H1 (cell line): Measurements from ENCODE around the gene ANP32A. TPM values are rescaled to one million over a fixed set of nuclear protein-coding genes. Genes with fewer than 3 reads are reported as not detected.

Experiments used
- CTCF ChIA-PET: fragments of 300-600 bp; sonication (Branson Sonifier 250); formaldehyde crosslinking; loops from one replicate; lab custom pipeline; 2021; ENCODE audit not compliant: partially characterized antibody; lab: Charles Lee
- POLR2A ChIA-PET: fragments of 300-600 bp; sonication (Branson Sonifier 250); formaldehyde crosslinking; loops from one replicate; lab custom pipeline; 2021; ENCODE audit warnings: inconsistent platforms; ENCODE audit not compliant: partially characterized antibody; lab: Charles Lee
- DNase-seq, 2 experiments: peaks; one replicate each; pipeline versions ENCODE4 v3.0.0 to v3.0.0-alpha.2; 2010 to 2022; ENCODE audit warnings: low spot score in 2 of 2, low read depth in 1 of 2, mixed read lengths in 1 of 2
- FAIRE-seq: peaks from 2 replicates; lab custom pipeline; 2011; peaks lifted over from hg19 to GRCh38; lab: Jason Lieb, UNC
- H2AFZ ChIP-seq: 2 replicates; pipeline ENCODE4 v1.8.1; 2012; ENCODE audit warnings: low read length, inconsistent platforms
- H2AK5ac ChIP-seq: 2 replicates; pipeline ENCODE4 v1.6.1; 2013; ENCODE audit warnings: low read depth, low read length
- H2BK120ac ChIP-seq: replicated peaks from 2 replicates; pipeline ENCODE3; 2013; ENCODE audit warnings: low read depth, low read length, inconsistent platforms
- H2BK12ac ChIP-seq: 2 replicates; pipeline ENCODE4 v1.6.1; 2013; ENCODE audit warnings: low read depth, low read length
- H2BK15ac ChIP-seq: 2 replicates; pipeline ENCODE4 v1.6.1; 2013; ENCODE audit warnings: low read length
- H2BK20ac ChIP-seq: 2 replicates; pipeline ENCODE4 v1.6.1; 2013; ENCODE audit warnings: low read length
- H2BK5ac ChIP-seq: 2 replicates; pipeline ENCODE4 v1.6.1; 2013; ENCODE audit warnings: low read depth, low read length
- H3K14ac ChIP-seq: 2 replicates; pipeline ENCODE4 v1.6.1; 2013; ENCODE audit warnings: inconsistent platforms; ENCODE audit not compliant: insufficient read length
- H3K18ac ChIP-seq: 2 replicates; pipeline ENCODE4 v1.6.1; 2013; ENCODE audit warnings: low read length; ENCODE audit errors: extremely low read depth
- H3K23ac ChIP-seq: 2 replicates; pipeline ENCODE4 v1.6.1; 2013; ENCODE audit warnings: inconsistent platforms; ENCODE audit not compliant: insufficient read length
- H3K23me2 ChIP-seq: 2 replicates; pipeline ENCODE4 v1.6.1; 2013; ENCODE audit warnings: low read depth, low read length
- H3K27ac ChIP-seq: 2 replicates; pipeline ENCODE4 v1.6.1; 2011; ENCODE audit warnings: low read depth, low read length, inconsistent platforms
- H3K27me3 ChIP-seq, 4 experiments: replicated peaks in 1 of 4; 1 replicate in 1 of 4; 2 replicates in 3 of 4; pipeline versions ENCODE4 v1.6.1 to v1.8.1; 2011 to 2013; ENCODE audit warnings: low read length in 3 of 4, mild to moderate bottlenecking in 3 of 4, inconsistent platforms in 2 of 4, mixed read lengths in 2 of 4, moderate library complexity in 1 of 4; ENCODE audit not compliant: control insufficient read depth in 3 of 4, insufficient read depth in 3 of 4; ENCODE audit errors: extremely low read depth in 1 of 4
- H3K36me3 ChIP-seq, 4 experiments: 2 replicates each; pipeline versions ENCODE4 v1.6.1 to v1.8.1; 2011 to 2013; ENCODE audit warnings: mild to moderate bottlenecking in 4 of 4, low read length in 3 of 4, moderate library complexity in 2 of 4, control low read depth in 1 of 4, inconsistent platforms in 1 of 4; ENCODE audit not compliant: insufficient read depth in 4 of 4, control insufficient read depth in 2 of 4
- H3K4ac ChIP-seq: replicated peaks from 2 replicates; pipeline ENCODE3; 2013; ENCODE audit warnings: low read length, low read depth, mixed read lengths, inconsistent platforms; ENCODE audit not compliant: insufficient read length
- H3K4me1 ChIP-seq, 4 experiments: replicated peaks in 1 of 4; 1 replicate in 1 of 4; 2 replicates in 3 of 4; pipeline versions ENCODE4 v1.6.1 to v1.8.1; 2011 to 2013; ENCODE audit warnings: low read length in 3 of 4, inconsistent platforms in 2 of 4, mixed read lengths in 1 of 4; ENCODE audit not compliant: insufficient read depth in 4 of 4, control insufficient read depth in 3 of 4
- H3K4me2 ChIP-seq, 2 experiments: 2 replicates each; pipeline versions ENCODE4 v1.6.1 to v1.8.1; 2011 to 2013; ENCODE audit warnings: low read depth in 2 of 2, low read length in 2 of 2, control low read depth in 1 of 2, inconsistent platforms in 1 of 2, mild to moderate bottlenecking in 1 of 2; ENCODE audit not compliant: insufficient read depth in 1 of 2
- H3K4me3 ChIP-seq, 4 experiments: fragments of 200-600, 300-600 bp in 1 of 4; sonication (generic), shearing (Covaris generic), sonication (Bioruptor Twin) in 1 of 4; 2 replicates each; pipeline versions ENCODE4 v1.5.1 to v1.8.1; 2011 to 2016; ENCODE audit warnings: low read length in 4 of 4, low read depth in 3 of 4, control low read depth in 2 of 4, inconsistent platforms in 2 of 4, mild to moderate bottlenecking in 2 of 4, mixed read lengths in 1 of 4, moderate library complexity in 1 of 4; ENCODE audit not compliant: insufficient read depth in 2 of 4; ENCODE audit errors: extremely low read depth in 1 of 4
- H3K56ac ChIP-seq: replicated peaks from 2 replicates; pipeline ENCODE3; 2013; ENCODE audit warnings: low read depth, mild to moderate bottlenecking, mixed read lengths, low read length, inconsistent platforms; ENCODE audit not compliant: insufficient read length
- H3K79me1 ChIP-seq: 2 replicates; pipeline ENCODE4 v1.6.1; 2013; ENCODE audit warnings: low read depth, low read length, control low read depth
- H3K79me2 ChIP-seq, 2 experiments: 2 replicates each; pipeline versions ENCODE4 v1.6.1 to v1.8.1; 2012 to 2013; ENCODE audit warnings: low read length in 2 of 2, mild to moderate bottlenecking in 2 of 2, inconsistent platforms in 1 of 2; ENCODE audit not compliant: insufficient read depth in 2 of 2, control insufficient read depth in 1 of 2
- H3K9ac ChIP-seq, 4 experiments: replicated peaks in 1 of 4; 1 replicate in 1 of 4; 2 replicates in 3 of 4; pipeline versions ENCODE4 v1.6.1 to v1.8.1; 2011 to 2013; ENCODE audit warnings: low read depth in 3 of 4, low read length in 3 of 4, control low read depth in 2 of 4, mild to moderate bottlenecking in 2 of 4, moderate library complexity in 2 of 4, inconsistent platforms in 1 of 4; ENCODE audit errors: extremely low read depth in 1 of 4
- H3K9me3 ChIP-seq, 2 experiments: 2 replicates each; pipeline versions ENCODE4 v1.6.1 to v1.8.1; 2012 to 2013; ENCODE audit warnings: mild to moderate bottlenecking in 2 of 2, moderate library complexity in 2 of 2, control low read depth in 1 of 2, inconsistent platforms in 1 of 2, low read depth in 1 of 2, low read length in 1 of 2, mixed read lengths in 1 of 2; ENCODE audit not compliant: insufficient read depth in 2 of 2
- H4K20me1 ChIP-seq, 2 experiments: replicated peaks in 1 of 2; 2 replicates each; pipeline versions ENCODE3 to v1.8.1; 2011 to 2013; ENCODE audit warnings: inconsistent platforms in 2 of 2, low read length in 2 of 2, mild to moderate bottlenecking in 1 of 2; ENCODE audit not compliant: insufficient read depth in 2 of 2, control insufficient read depth in 1 of 2
- H4K5ac ChIP-seq: 2 replicates; pipeline ENCODE4 v1.6.1; 2013; ENCODE audit warnings: low read length, low read depth, mixed read lengths, inconsistent platforms; ENCODE audit not compliant: insufficient read length
- H4K8ac ChIP-seq: 2 replicates; pipeline ENCODE4 v1.8.0; 2013; ENCODE audit warnings: mild to moderate bottlenecking, moderate library complexity, low read length, inconsistent platforms; ENCODE audit not compliant: insufficient read depth; ENCODE audit errors: extremely low read depth
- H4K91ac ChIP-seq: replicated peaks from 2 replicates; pipeline ENCODE3; 2013; ENCODE audit warnings: low read length, mixed read lengths, inconsistent platforms; ENCODE audit not compliant: insufficient read length
- BCL11A ChIP-seq, 2 experiments: IDR thresholded peaks; one replicate each; pipeline ENCODE4 v1.6.1; 2011; ENCODE audit warnings: low read depth in 2 of 2, low read length in 2 of 2, mild to moderate bottlenecking in 2 of 2
- EP300 ChIP-seq, 2 experiments: IDR thresholded peaks; 1 replicate in 1 of 2; 2 replicates in 1 of 2; pipeline ENCODE4 v1.6.1; 2011 to 2012; ENCODE audit warnings: low read depth in 2 of 2, low read length in 2 of 2, mild to moderate bottlenecking in 2 of 2, borderline replicate concordance in 1 of 2, inconsistent platforms in 1 of 2, moderate library complexity in 1 of 2
- EZH2 ChIP-seq: fragments of 200-600 bp; sonication (generic); IDR thresholded peaks from 2 replicates; pipeline ENCODE4 v1.7.1; 2012; ENCODE audit warnings: low read depth, mild to moderate bottlenecking, moderate library complexity, low read length, inconsistent platforms; ENCODE audit not compliant: severe bottlenecking
- HDAC2 ChIP-seq, 2 experiments: fragments of 300-600 bp in 1 of 2; sonication (generic) in 1 of 2; IDR thresholded peaks; 2 replicates each; pipeline ENCODE4 v1.6.1; 2011 to 2012; ENCODE audit warnings: low read depth in 2 of 2, low read length in 2 of 2, mild to moderate bottlenecking in 2 of 2, moderate library complexity in 2 of 2, borderline replicate concordance in 1 of 2, inconsistent platforms in 1 of 2
- POLR2A ChIP-seq, 2 experiments: IDR thresholded peaks; 1 replicate in 1 of 2; 2 replicates in 1 of 2; pipeline ENCODE4 v1.6.1; 2011; ENCODE audit warnings: low read depth in 2 of 2, low read length in 2 of 2, mild to moderate bottlenecking in 2 of 2; ENCODE audit errors: control extremely low read depth in 1 of 2
- RAD21 ChIP-seq, 2 experiments: IDR thresholded peaks in 1 of 2; conservative IDR thresholded peaks in 1 of 2; 2 replicates each; pipeline ENCODE4 v1.6.1; 2011; ENCODE audit warnings: low read depth in 2 of 2, low read length in 2 of 2, improper control_type of control experiment in 1 of 2, inconsistent platforms in 1 of 2, mild to moderate bottlenecking in 1 of 2, moderate library complexity in 1 of 2
- RFX5 ChIP-seq: IDR thresholded peaks from 2 replicates; pipeline ENCODE4 v1.6.1; 2011; ENCODE audit warnings: low read depth, low read length, improper control_type of control experiment, borderline replicate concordance
- SAP30 ChIP-seq: fragments of 300-600 bp; sonication (generic); IDR thresholded peaks from 2 replicates; pipeline ENCODE4 v1.7.1; 2012; ENCODE audit warnings: low read length, moderate library complexity, mild to moderate bottlenecking, inconsistent platforms; ENCODE audit not compliant: insufficient read depth, insufficient replicate concordance
- SRF ChIP-seq: IDR thresholded peaks from 2 replicates; pipeline ENCODE4 v1.6.1; 2011; ENCODE audit warnings: mild to moderate bottlenecking, low read depth, low read length, moderate library complexity
- TAF7 ChIP-seq: optimal IDR thresholded peaks from 2 replicates; pipeline ENCODE3; 2011; ENCODE audit warnings: low read depth, mild to moderate bottlenecking, inconsistent platforms, low read length, moderate library complexity, borderline replicate concordance
- YY1 ChIP-seq: IDR thresholded peaks from 2 replicates; pipeline ENCODE4 v1.6.1; 2011; ENCODE audit warnings: low read depth, mild to moderate bottlenecking, low read length
- ZNF274 ChIP-seq: IDR thresholded peaks from 2 replicates; pipeline ENCODE4 v1.7.0; 2012; ENCODE audit warnings: low read length, borderline replicate concordance; ENCODE audit errors: extremely low read depth
- WGBS, 2 experiments: shearing (Covaris generic) in 1 of 2; methylation state at CpG; one replicate each; pipeline versions ENCODE4 v1.1.6 to v1.1.7; 2013 to 2015; ENCODE audit warnings: low lambda C conversion rate in 2 of 2, mixed read lengths in 2 of 2, inconsistent platforms in 1 of 2, low coverage in 1 of 2, missing lambda C conversion rate in 1 of 2; ENCODE audit not compliant: insufficient replicate concordance in 2 of 2, insufficient coverage in 1 of 2, insufficient read length in 1 of 2; ENCODE audit errors: extremely low coverage in 1 of 2, missing lambda C conversion rate in 1 of 2; 5-methylcytosine and 5-hydroxymethylcytosine counted together
- polyA plus RNA-seq, 7 experiments: library from polyadenylated mRNA; depleted of rRNA in 3 of 7; stranded (reverse) in 5 of 7; unstranded in 2 of 7; fragments of >200 nt in 5 of 7; fragments of 200-250 nt in 2 of 7; gene quantifications; 1 replicate in 5 of 7; 2 replicates in 1 of 7; 4 replicates in 1 of 7; pipeline versions ENCODE4 v1.2.1 to v1.2.3, GENCODE V29; 2011 to 2013; ENCODE audit warnings: missing spikeins in 2 of 7, mixed read lengths in 2 of 7
- total RNA-seq: library from RNA; stranded (reverse); fragmentation: NEBNext Ultra II Directional; extraction: Animal tissue kit (Norgen Biotek cat#: 25700); gene quantifications from 2 replicates; pipeline ENCODE4 v1.2.1, GENCODE V29; 2021

Gene ANP32A
- total and polyA plus RNA-seq, 2 of the 8 experiments (the other 6 are each of a cell fraction or from before 2014, with no cell fraction given), result 70.8 to 295 TPM

DNA sequence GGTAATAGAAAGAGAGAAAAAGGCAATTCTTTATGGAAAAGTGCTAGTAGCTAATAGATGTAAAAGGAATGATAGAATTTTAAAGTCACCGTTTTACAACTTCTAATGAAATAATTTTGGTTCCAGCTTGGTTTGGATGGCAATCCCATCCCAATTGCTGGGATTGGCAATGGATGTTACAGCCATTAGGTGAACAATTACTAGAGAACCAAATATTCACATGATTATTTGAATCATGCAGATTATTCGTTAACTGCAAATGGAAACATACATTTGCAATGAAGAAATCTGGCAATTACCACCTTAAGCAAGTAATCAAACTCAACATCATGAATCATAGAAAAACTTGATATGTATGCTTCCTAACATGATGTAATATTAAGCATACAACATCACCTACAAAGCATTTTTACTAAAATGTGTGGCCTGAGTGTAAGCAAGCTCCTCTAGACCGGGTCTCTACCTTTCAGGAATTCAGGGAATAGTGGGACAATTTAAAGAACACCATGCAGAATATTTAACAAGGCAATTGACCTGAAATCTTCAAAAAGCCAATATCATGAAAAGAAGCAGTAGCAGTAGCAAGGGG, 26.2 kb upstream of the ANP32A start:
- Histone ChIP-seq H3K27me3 (peaks cover 0 to 7% (median 1%) of the 10 kb centered on the region in 4 experiments; a peak in 4 of 7 replicates), H2BK120ac (no peak overlapping the region), H3K23ac (no peak overlapping the region), H3K79me2 (no peaks in the 10 kb centered on the region), H3K36me3 (no peaks in the 10 kb centered on the region), H3K9me3 (no peaks in the 10 kb centered on the region), H3K4me1 (no peaks in the 10 kb centered on the region; a peak in 1 of 7 replicates), H4K20me1 (no peaks in the 10 kb centered on the region), H3K4me2 (no peak overlapping the region), H4K91ac (no peak overlapping the region), H3K56ac (no peak overlapping the region), H3K4ac (no peak overlapping the region), H3K23me2 (peaks cover 4% of the 10 kb centered on the region; the same call in 1 of the 2 replicates), H3K27ac (no peak overlapping the region), H4K8ac (no peak overlapping the region), H3K4me3 (no peak overlapping the region), H3K14ac (no peak overlapping the region), H3K9ac (no peak overlapping the region), H2BK5ac (no peak overlapping the region), H2BK12ac (no peak overlapping the region), H2AFZ (no peak overlapping the region), H3K18ac (no peak overlapping the region), H4K5ac (no peak overlapping the region), H3K79me1 (no peaks in the 10 kb centered on the region), H2AK5ac (no peak overlapping the region), H2BK15ac (no peak overlapping the region), H2BK20ac (no peak overlapping the region)
- 90% methylated on average over 3 of the region's 3 CpGs; no CpG with 5 or more reads in 1 of the 2 experiments for WGBS, 2 experiments
- DNase-seq (no peak), FAIRE-seq (no peak)
- POLR2A ChIA-PET, result interaction anchor here (0.8 kb wide), 1 partner anchor 14 kb away, joined by 3 read pairs; no protein-coding TSS in a partner anchor
- CTCF ChIA-PET, result interaction anchor here (0.6 to 2.6 kb wide), 2 partner anchors 28 to 384 kb away, joined by 5 to 14 read pairs; no protein-coding TSS in a partner anchor
- no peak for TF ChIP-seq ZNF274
- TF ChIP-seq POLR2A (IDR thresholded peaks at IDR 0.05; ENCODE audit: control extremely low read depth in 1 of 2, low read depth in 2 of 2, low read length in 2 of 2), result no peak
- no peak for TF ChIP-seq SRF
- no peak for TF ChIP-seq RFX5
- no peak for TF ChIP-seq YY1
- TF ChIP-seq SAP30, result no peak
- TF ChIP-seq EZH2, result no peak
- no peak for TF ChIP-seq RAD21 (IDR thresholded peaks at IDR 0.05 in 1 of 2, conservative IDR thresholded peaks at IDR 0.05 in 1 of 2; ENCODE audit: low read depth in 2 of 2, low read length in 2 of 2)
- TF ChIP-seq TAF7, result no peak
- TF ChIP-seq HDAC2 (IDR thresholded peaks at IDR 0.05; ENCODE audit: borderline replicate concordance in 1 of 2, low read depth in 2 of 2, low read length in 2 of 2), result no peak
- no peak for TF ChIP-seq EP300 (IDR thresholded peaks at IDR 0.05; ENCODE audit: borderline replicate concordance in 1 of 2, low read depth in 2 of 2, low read length in 2 of 2)
- TF ChIP-seq BCL11A (IDR thresholded peaks at IDR 0.05; ENCODE audit: low read depth in 2 of 2, low read length in 2 of 2), result no peak
